GM12878 (cell line): ENCODE results near the gene PTPMT1.

ENCODE experiments used
- IRF3 ChIP-seq: fragments of 450-650 bp; IDR thresholded peaks from 2 replicates; pipeline ENCODE4 v1.6.1; 2014; ENCODE audit warnings: mild to moderate bottlenecking
- MYC ChIP-seq: IDR thresholded peaks from 2 replicates; pipeline ENCODE4 v1.6.1; 2011; ENCODE audit warnings: mild to moderate bottlenecking, low read length, moderate library complexity, inconsistent platforms; ENCODE audit not compliant: insufficient read depth, insufficient replicate concordance, insufficient read length, severe bottlenecking
- SMC3 ChIP-seq: IDR thresholded peaks from 2 replicates; pipeline ENCODE4 v1.6.1; 2011; ENCODE audit warnings: low read length, improper control_type of control experiment, borderline replicate concordance
- TAF1 ChIP-seq: IDR thresholded peaks from 2 replicates; pipeline ENCODE4 v1.6.1; 2011; ENCODE audit warnings: mild to moderate bottlenecking, low read depth, low read length, borderline replicate concordance
- YY1 ChIP-seq: IDR thresholded peaks from 2 replicates; pipeline ENCODE4 v1.6.1; 2011; ENCODE audit warnings: low read depth, mild to moderate bottlenecking, low read length

GRCh38 chr11:47589584-47589976 is 24.2 kb downstream of the PTPMT1 start:
- TF ChIP-seq MYC (no peak), TAF1 (no peak), IRF3 (no peak), SMC3 (no peak), YY1 (no peak)
